Neural cell (in vitro differentiated cells): ENCODE results near the gene ADAM10. TPM values are rescaled to one million over a fixed set of nuclear protein-coding genes. Genes with fewer than 3 reads are reported as not detected.

Experiments used
- H2AFZ ChIP-seq: fragments of 200-600, 300-800 bp; sonication (generic), shearing (Covaris generic); 2 replicates; pipeline ENCODE4 v1.6.0; 2014; ENCODE audit warnings: low read depth, mild to moderate bottlenecking, antibody characterized with exemption, low read length, moderate library complexity
- H3F3A ChIP-seq: fragments of 200-600 bp; shearing (Covaris generic); 2 replicates; pipeline ENCODE4 v1.6.1; 2016; ENCODE audit warnings: mild to moderate bottlenecking, moderate library complexity, mixed read lengths, antibody characterized with exemption, low read length; ENCODE audit not compliant: insufficient read depth, poor library complexity, severe bottlenecking
- H3K27ac ChIP-seq: fragments of 200-600, 300-800 bp; sonication (generic), shearing (Covaris generic); 2 replicates; pipeline ENCODE4 v1.5.1; 2014; ENCODE audit warnings: mild to moderate bottlenecking, low read length, moderate library complexity
- H3K27me3 ChIP-seq: fragments of 300-800, 200-600 bp; sonication (generic), shearing (Covaris generic); 2 replicates; pipeline ENCODE4 v1.6.0; 2014; ENCODE audit warnings: mild to moderate bottlenecking, low read depth, low read length, moderate library complexity; ENCODE audit not compliant: insufficient read depth
- H3K36me3 ChIP-seq: fragments of 300-800, 200-600 bp; sonication (generic), shearing (Covaris generic); 2 replicates; pipeline ENCODE4 v1.5.1; 2014; ENCODE audit warnings: mild to moderate bottlenecking, antibody characterized with exemption, low read length, moderate library complexity; ENCODE audit not compliant: insufficient read depth
- H3K4me2 ChIP-seq: fragments of 300-800, 200-600 bp; sonication (generic), shearing (Covaris generic); 2 replicates; pipeline ENCODE4 v1.6.0; 2014; ENCODE audit warnings: mild to moderate bottlenecking, low read length
- H3K4me3 ChIP-seq: fragments of 300-800, 200-600 bp; sonication (generic), shearing (Covaris generic); 2 replicates; pipeline ENCODE4 v1.5.1; 2014; ENCODE audit warnings: mild to moderate bottlenecking, low read length, moderate library complexity
- H3K79me2 ChIP-seq: fragments of 200-600 bp; shearing (Covaris generic); replicated peaks from 2 replicates; pipeline ENCODE4 v1.6.0; 2014; ENCODE audit warnings: mild to moderate bottlenecking, low read length, moderate library complexity; ENCODE audit not compliant: insufficient read depth
- H3K9ac ChIP-seq: fragments of 300-800, 200-600 bp; sonication (generic), shearing (Covaris generic); 2 replicates; pipeline ENCODE4 v1.6.1; 2016; ENCODE audit warnings: mild to moderate bottlenecking, low read length, mixed read lengths
- H3K9me2 ChIP-seq: fragments of 200-600 bp; shearing (Covaris generic); 2 replicates; pipeline ENCODE4 v1.6.1; 2016; ENCODE audit warnings: mild to moderate bottlenecking, low read length, mixed read lengths; ENCODE audit not compliant: insufficient read depth
- H3K9me3 ChIP-seq: fragments of 200-600, 300-800 bp; sonication (generic), shearing (Covaris generic); 2 replicates; pipeline ENCODE4 v1.6.1; 2016; ENCODE audit warnings: mild to moderate bottlenecking, mixed run types, low read length, moderate library complexity, mixed read lengths
- H4K20me1 ChIP-seq: fragments of 200-600 bp; shearing (Covaris generic); 2 replicates; pipeline ENCODE4 v1.6.1; 2016; ENCODE audit warnings: mild to moderate bottlenecking, mixed run types; ENCODE audit not compliant: insufficient read depth
- CTCF ChIP-seq: fragments of 450-650 bp; IDR thresholded peaks from 2 replicates; pipeline ENCODE4 v1.5.1; 2014; ENCODE audit warnings: antibody characterized with exemption, mild to moderate bottlenecking, moderate library complexity; ENCODE audit not compliant: poor library complexity, severe bottlenecking
- EP300 ChIP-seq: fragments of 450-650 bp; conservative IDR thresholded peaks from 2 replicates; pipeline ENCODE4 v1.6.1; 2014; ENCODE audit warnings: antibody characterized with exemption, mild to moderate bottlenecking, moderate library complexity; ENCODE audit not compliant: poor library complexity, severe bottlenecking
- EZH2 ChIP-seq: fragments of 200-600, 300-800 bp; shearing (Covaris generic), sonication (generic); IDR thresholded peaks from 2 replicates; pipeline ENCODE4 v1.6.1; 2014; ENCODE audit warnings: antibody characterized with exemption, low read length, borderline replicate concordance, mild to moderate bottlenecking; ENCODE audit not compliant: insufficient read depth, poor library complexity, severe bottlenecking
- MXI1 ChIP-seq: fragments of 450-650 bp; conservative IDR thresholded peaks from 2 replicates; pipeline ENCODE4 v1.6.1; 2014; ENCODE audit warnings: antibody characterized with exemption, mild to moderate bottlenecking; ENCODE audit not compliant: poor library complexity, severe bottlenecking
- POLR2AphosphoS5 ChIP-seq: IDR thresholded peaks from 2 replicates; pipeline ENCODE4 v1.6.1; 2012
- RAD21 ChIP-seq: fragments of 450-650 bp; conservative IDR thresholded peaks from 2 replicates; pipeline ENCODE4 v1.6.1; 2014; ENCODE audit warnings: antibody characterized with exemption, mild to moderate bottlenecking, moderate library complexity
- REST ChIP-seq: IDR thresholded peaks from 2 replicates; pipeline ENCODE4 v1.6.1; 2012; ENCODE audit warnings: borderline replicate concordance
- SMC3 ChIP-seq: fragments of 450-650 bp; conservative IDR thresholded peaks from 2 replicates; pipeline ENCODE4 v1.6.1; 2014; ENCODE audit warnings: antibody characterized with exemption, mild to moderate bottlenecking, moderate library complexity; ENCODE audit not compliant: poor library complexity
- TAF1 ChIP-seq: IDR thresholded peaks from 2 replicates; pipeline ENCODE4 v1.6.1; 2012; ENCODE audit warnings: low read depth
- polyA plus RNA-seq: library from polyadenylated mRNA; depleted of rRNA; stranded (reverse); fragments of >200 nt; gene quantifications from 2 replicates; pipeline ENCODE4 v1.2.3, GENCODE V29; 2014

The ADAM10 gene
- polyA plus RNA-seq, 1 donor from 2014 or later: 66.3 TPM

- Histone ChIP-seq H3K79me2 (peaks cover 34% of the 10 kb centered on the region), H3K9me2 (no peaks in the 10 kb centered on the region), H3K27ac (no peak overlapping the region), H3K27me3 (no peaks in the 10 kb centered on the region), H3K4me3 (no peak overlapping the region), H3K9ac (no peak overlapping the region), H4K20me1 (no peaks in the 10 kb centered on the region), H2AFZ (no peak overlapping the region), H3F3A (no peaks in the 10 kb centered on the region), H3K9me3 (no peaks in the 10 kb centered on the region), H3K36me3 (no peaks in the 10 kb centered on the region), H3K4me2 (no peak overlapping the region)
- TF ChIP-seq POLR2AphosphoS5 (no peak), CTCF (no peak), SMC3 (no peak), TAF1 (no peak), EZH2 (no peak), REST (no peak), EP300 (no peak), MXI1 (no peak), RAD21 (no peak)
These were observed 45.9 kb downstream of the ADAM10 start for GRCh38 chr15:58703610-58704009.

- no peak for TF ChIP-seq EP300
- TF ChIP-seq MXI1: no peak
- TF ChIP-seq RAD21: no peak
- TF ChIP-seq TAF1: no peak
- TF ChIP-seq SMC3: no peak
- no peak for TF ChIP-seq POLR2AphosphoS5
- TF ChIP-seq CTCF: no peak
- TF ChIP-seq EZH2: no peak
- no peak for TF ChIP-seq REST
- no peak overlapping the region for H3K9ac ChIP-seq
- no peaks in the 10 kb centered on the region for H3K36me3 ChIP-seq
- no peaks in the 10 kb centered on the region for H4K20me1 ChIP-seq
- H3K79me2 ChIP-seq: peaks cover 42% of the 10 kb centered on the region
- H3K4me2 ChIP-seq: no peak overlapping the region
- peaks cover 6% of the 10 kb centered on the region for H3K9me3 ChIP-seq
- no peaks in the 10 kb centered on the region for H3F3A ChIP-seq
- H3K27ac ChIP-seq: no peak overlapping the region
- no peak overlapping the region for H3K4me3 ChIP-seq
- no peak overlapping the region for H2AFZ ChIP-seq
- no peaks in the 10 kb centered on the region for H3K9me2 ChIP-seq
- no peaks in the 10 kb centered on the region for H3K27me3 ChIP-seq
These were observed 47.3 kb downstream of the ADAM10 start for GRCh38 chr15:58702233-58702632.
